Muscle of leg (tissue), 11 donors: ENCODE measurements around the gene ACTL10. TPM values are rescaled to one million over a fixed set of nuclear protein-coding genes. Genes with fewer than 3 reads are reported as not detected.

ENCODE experiments used
- DNase-seq: peaks from one replicate; pipeline ENCODE4 v3.0.0; 2013
- H3K27ac ChIP-seq: one replicate; pipeline ENCODE4 v1.5.1; 2013; ENCODE audit warnings: mild to moderate bottlenecking, low read length, control low read depth
- H3K27me3 ChIP-seq: one replicate; pipeline ENCODE4 v1.6.1; 2013; ENCODE audit warnings: low read length; ENCODE audit not compliant: control insufficient read depth, insufficient read depth
- H3K36me3 ChIP-seq: one replicate; pipeline ENCODE4 v1.6.1; 2013; ENCODE audit warnings: low read length; ENCODE audit not compliant: control insufficient read depth, insufficient read depth
- H3K4me1 ChIP-seq: one replicate; pipeline ENCODE4 v1.6.1; 2013; ENCODE audit warnings: low read length; ENCODE audit not compliant: control insufficient read depth, insufficient read depth
- H3K4me3 ChIP-seq: one replicate; pipeline ENCODE4 v1.5.1; 2013; ENCODE audit warnings: low read length, control low read depth
- H3K9me3 ChIP-seq: replicated peaks from 2 replicates; pipeline ENCODE4 v1.6.1; 2013; ENCODE audit warnings: low read depth, low read length; ENCODE audit not compliant: control insufficient read depth
- WGBS: methylation state at CpG from one replicate; pipeline ENCODE4 v1.1.5; 2013; ENCODE audit warnings: missing lambda C conversion rate; ENCODE audit not compliant: insufficient coverage; 5-methylcytosine and 5-hydroxymethylcytosine counted together
- polyA plus RNA-seq, 8 donors: library from polyadenylated mRNA; unstranded; fragments of 120-200 nt; gene quantifications; one replicate each; pipeline versions ENCODE4 v1.2.1 to v1.2.3, GENCODE V29; 2013; ENCODE audit warnings: inconsistent platforms in 1 of 8, low replicate concordance in 1 of 8; ENCODE audit not compliant: insufficient read length in 8 of 8, insufficient read depth in 1 of 8
- total RNA-seq: library from RNA; stranded (reverse); fragments of 120-200 nt; gene quantifications from one replicate; pipeline ENCODE4 v1.2.4, GENCODE V29; 2013

The ACTL10 gene
- total and polyA plus RNA-seq, 9 donors = 0.22 to 0.78 (median 0.46) TPM

- WGBS = 90% methylated on average over 8 of the region's 10 CpGs
- Histone ChIP-seq H3K27ac (no peak overlapping the region), H3K4me3 (no peak overlapping the region), H3K9me3 (no peaks in the 10 kb centered on the region), H3K36me3 (peaks cover 38% of the 10 kb centered on the region), H3K27me3 (peaks cover 2% of the 10 kb centered on the region), H3K4me1 (peaks cover 12% of the 10 kb centered on the region)
- peak; percentile 15 for DNase-seq
Observed at GRCh38 chr20:33656010-33656782, 10.5 kb upstream of the ACTL10 start.

DNA sequence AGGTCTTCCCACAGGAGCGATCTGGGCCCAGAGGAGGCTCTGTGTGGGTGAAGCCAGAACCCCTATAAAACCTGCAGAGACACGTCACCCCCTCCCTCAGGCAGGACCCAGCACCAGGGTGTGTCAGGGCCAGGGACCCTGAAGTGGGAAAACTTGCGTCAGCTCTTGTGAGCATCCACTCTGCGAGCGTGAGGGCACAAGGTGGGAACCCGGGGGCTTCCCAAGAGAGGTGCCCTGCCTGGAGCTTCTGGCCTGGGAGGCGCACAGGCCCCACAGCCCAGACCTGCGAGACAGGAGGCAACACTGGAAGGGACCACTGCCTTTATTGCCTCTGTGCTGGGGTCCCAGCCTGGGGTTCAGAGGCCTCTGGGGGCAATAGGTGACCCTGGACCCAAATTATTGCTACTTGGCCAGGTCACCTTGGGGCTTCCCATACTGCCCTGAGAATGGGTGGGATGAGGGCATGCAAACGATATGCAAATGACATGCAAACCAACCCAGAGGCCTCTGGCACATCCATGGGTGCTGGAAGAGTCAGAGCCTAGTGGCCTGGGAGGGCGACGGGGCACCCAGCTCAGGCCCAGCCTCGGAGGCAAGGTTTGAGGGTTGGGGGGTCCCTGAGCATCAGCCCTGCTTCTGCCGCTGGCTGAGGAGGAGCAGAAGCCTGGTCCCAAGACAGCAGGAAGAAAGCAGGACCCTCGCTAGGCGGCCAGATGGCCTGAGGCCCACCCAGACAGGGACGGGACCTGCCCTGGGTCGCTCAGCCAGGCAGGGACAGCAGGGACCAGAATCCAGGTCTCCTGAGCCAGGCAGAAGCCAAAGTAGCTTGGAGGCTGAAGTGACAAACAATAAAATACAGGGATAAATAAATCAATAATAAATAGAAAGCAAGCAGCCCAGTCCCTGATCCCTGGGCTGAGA lies 9.7 kb upstream of the ACTL10 start:
- peaks cover 38% of the 10 kb centered on the region for H3K36me3 ChIP-seq
- no peaks in the 10 kb centered on the region for H3K9me3 ChIP-seq
- H3K4me1 ChIP-seq = peaks cover 10% of the 10 kb centered on the region
- H3K4me3 ChIP-seq = no peak overlapping the region
- DNase-seq = no peak
- no peak overlapping the region for H3K27ac ChIP-seq
- H3K27me3 ChIP-seq = peaks cover 2% of the 10 kb centered on the region
- 84% methylated on average over 11 of the region's 17 CpGs for WGBS

GRCh38 chr20:33657704-33658095 lies 9.0 kb upstream of the ACTL10 start:
- Histone ChIP-seq H3K27ac (no peak overlapping the region), H3K36me3 (peaks cover 38% of the 10 kb centered on the region), H3K27me3 (peaks cover 2% of the 10 kb centered on the region), H3K4me1 (peaks cover 11% of the 10 kb centered on the region), H3K4me3 (no peak overlapping the region), H3K9me3 (no peaks in the 10 kb centered on the region)
- WGBS = 72% methylated on average over 5 of the region's 12 CpGs
- DNase-seq = peak; percentile 6

- H3K27ac ChIP-seq = no peak overlapping the region
- peaks cover 13% of the 10 kb centered on the region for H3K4me1 ChIP-seq
- peaks cover 38% of the 10 kb centered on the region for H3K36me3 ChIP-seq
- no peak overlapping the region for H3K4me3 ChIP-seq
- 89% methylated on average over 6 of the region's 8 CpGs for WGBS
- no peak for DNase-seq
- no peaks in the 10 kb centered on the region for H3K9me3 ChIP-seq
- H3K27me3 ChIP-seq = peaks cover 2% of the 10 kb centered on the region
Observed at GRCh38 chr20:33658510-33658909, 8.2 kb upstream of the ACTL10 start.

DNA sequence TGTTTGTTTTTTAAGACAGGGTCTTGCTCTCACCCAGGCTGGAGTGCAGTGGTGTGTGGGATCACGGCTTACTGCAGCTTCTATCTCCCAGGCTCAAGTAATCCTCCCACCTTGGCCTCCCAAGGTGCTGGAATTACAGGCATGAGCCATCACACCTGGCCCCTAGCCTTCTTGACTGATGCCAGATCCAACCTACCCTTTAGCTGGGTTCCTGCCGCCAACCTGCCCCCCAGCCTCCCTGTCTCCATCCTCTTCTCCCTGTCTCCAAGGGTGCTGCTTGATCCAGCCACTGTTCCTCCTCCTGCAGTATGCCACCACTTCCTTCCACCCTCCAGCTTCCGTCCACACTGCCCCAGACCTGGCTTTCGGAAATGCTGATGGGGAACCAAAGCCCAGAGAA lies 7.8 kb upstream of the ACTL10 start:
- Histone ChIP-seq H3K4me3 (no peak overlapping the region), H3K4me1 (peaks cover 13% of the 10 kb centered on the region), H3K9me3 (no peaks in the 10 kb centered on the region), H3K27ac (no peak overlapping the region), H3K36me3 (peaks cover 38% of the 10 kb centered on the region), H3K27me3 (peaks cover 2% of the 10 kb centered on the region)
- DNase-seq = no peak
- WGBS = 92% methylated on average over 2 of the region's 4 CpGs

DNA sequence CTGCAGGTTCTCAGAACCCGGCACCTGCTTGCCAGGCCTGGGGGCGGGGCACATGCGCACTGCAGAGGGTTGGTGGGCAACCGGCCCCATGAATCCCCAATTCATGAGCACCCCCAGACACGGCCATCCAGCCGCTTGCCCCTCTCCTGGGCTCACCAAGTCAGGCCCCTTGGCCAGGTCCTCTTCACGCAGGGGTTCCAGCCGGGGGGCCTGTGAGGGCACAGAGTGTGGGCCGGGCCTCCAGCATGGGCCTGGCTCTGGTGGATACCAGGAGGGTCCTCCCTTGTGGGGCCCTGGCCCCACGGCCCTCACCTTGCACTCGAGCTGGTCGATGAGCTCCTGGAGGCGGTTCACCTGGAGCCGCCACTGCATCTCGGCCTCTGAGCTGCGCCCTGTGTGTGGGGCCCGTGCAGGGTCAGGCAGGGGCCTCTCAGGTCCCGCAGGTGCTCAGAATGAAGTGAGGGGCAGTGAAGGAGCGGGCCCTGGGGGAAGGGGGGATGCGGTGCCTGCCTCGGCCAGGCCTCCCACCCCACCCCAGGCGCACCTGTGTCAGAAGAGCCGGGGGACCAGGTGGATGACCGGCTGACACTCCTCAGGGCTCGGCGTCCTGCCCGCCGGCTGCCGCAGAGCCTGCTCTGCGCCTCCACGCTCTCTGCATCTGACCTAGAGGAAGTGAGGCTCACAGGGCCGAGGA lies 7.3 kb upstream of the ACTL10 start:
- Histone ChIP-seq H3K4me3 (no peak overlapping the region), H3K9me3 (no peaks in the 10 kb centered on the region), H3K27ac (no peak overlapping the region), H3K4me1 (peaks cover 16% of the 10 kb centered on the region), H3K36me3 (peaks cover 38% of the 10 kb centered on the region), H3K27me3 (peaks cover under 1% of the 10 kb centered on the region)
- peak; percentile 7 for DNase-seq
- 91% methylated on average over 30 of the region's 32 CpGs for WGBS

DNA sequence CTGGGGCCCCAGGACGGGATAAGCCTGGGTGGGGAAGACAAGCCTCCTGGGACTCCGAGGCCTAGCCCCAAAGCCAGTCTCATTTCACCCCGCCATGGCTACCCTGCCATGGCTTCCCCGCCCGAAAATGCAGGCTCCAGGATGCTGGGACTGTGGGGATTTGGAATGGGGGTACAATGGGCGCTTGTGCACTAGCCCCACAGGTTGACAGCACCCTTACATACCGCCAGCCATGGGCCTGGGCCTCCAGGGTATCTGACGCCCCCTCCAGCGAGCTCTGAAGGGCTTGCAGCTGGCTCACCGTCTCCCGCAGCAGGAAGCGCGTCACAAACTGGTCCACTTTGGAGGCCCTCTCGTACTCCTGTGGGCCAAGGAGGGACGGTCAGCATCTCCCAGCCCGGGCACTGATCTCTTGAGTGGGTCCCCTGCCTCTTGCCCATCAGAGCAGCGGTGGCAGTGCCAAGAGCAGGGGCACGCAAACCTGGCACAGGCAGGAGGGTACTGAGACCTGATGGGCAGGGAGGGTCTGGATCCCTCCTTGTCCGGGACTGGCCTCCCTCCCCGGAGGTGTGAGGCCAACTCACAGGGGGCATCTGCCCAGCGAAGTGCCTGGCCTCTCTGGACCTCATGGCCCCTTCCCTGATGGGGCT lies 6.6 kb upstream of the ACTL10 start:
- H3K36me3 ChIP-seq = peaks cover 38% of the 10 kb centered on the region
- 92% methylated on average over 19 of the region's 21 CpGs for WGBS

GRCh38 chr20:33660685-33661058 lies 6.1 kb upstream of the ACTL10 start:
- DNase-seq = no peak
- Histone ChIP-seq H3K36me3 (peaks cover 38% of the 10 kb centered on the region), H3K27ac (no peak overlapping the region), H3K9me3 (no peaks in the 10 kb centered on the region), H3K27me3 (no peaks in the 10 kb centered on the region), H3K4me1 (peaks cover 18% of the 10 kb centered on the region), H3K4me3 (no peak overlapping the region)
- 96% methylated on average over 6 of the region's 7 CpGs for WGBS

More for the DNA sequence above, 6.6 kb upstream of the ACTL10 start:
- Histone ChIP-seq H3K9me3 (no peaks in the 10 kb centered on the region), H3K27ac (no peak overlapping the region), H3K4me3 (no peak overlapping the region), H3K4me1 (peaks cover 18% of the 10 kb centered on the region), H3K27me3 (no peaks in the 10 kb centered on the region)
- DNase-seq = peak; percentile 11

GRCh38 chr20:33662172-33662571 lies 4.6 kb upstream of the ACTL10 start, which contains the start of gene C20orf144:
Gene C20orf144 (plus strand): TSS chr20:33662327. CDS start chr20:33662346, 19 bp downstream.
- DNase-seq = peak; percentile 10
- Histone ChIP-seq H3K36me3 (peaks cover 30% of the 10 kb centered on the region), H3K27ac (peak within 1 kb of the TSS; percentile 84), H3K27me3 (no peaks in the 10 kb centered on the region), H3K9me3 (no peaks in the 10 kb centered on the region), H3K4me1 (peaks cover 25% of the 10 kb centered on the region), H3K4me3 (peak within 1 kb of the TSS; percentile 85)
- WGBS = 95% methylated on average over 8 of the region's 10 CpGs
